Peyer's patch (tissue), 4 donors: ENCODE data around the gene GSAP.

ENCODE experiments used
- CTCF ChIP-seq, 6 experiments: fragments of 450-650 bp in 4 of 6; fragments of 200-600 bp in 2 of 6; sonication (generic) in 1 of 6; IDR thresholded peaks; one replicate each; pipeline ENCODE4 v1.5.1; 2017 to 2019; ENCODE audit warnings: antibody characterized with exemption in 6 of 6, mild to moderate bottlenecking in 3 of 6, moderate library complexity in 1 of 6
- POLR2A ChIP-seq, 2 donors: fragments of 450-650 bp; IDR thresholded peaks; one replicate each; pipeline ENCODE4 v1.5.1; 2017; ENCODE audit warnings: antibody characterized with exemption in 2 of 2, mild to moderate bottlenecking in 2 of 2, moderate library complexity in 2 of 2

- no peak for TF ChIP-seq CTCF (IDR thresholded peaks at IDR 0.05)
- TF ChIP-seq POLR2A (IDR thresholded peaks at IDR 0.05) = no peak
These were observed 134.2 kb downstream of the GSAP start for GRCh38 chr7:77281780-77282478.
